CD4-positive, CD25-positive, alpha-beta regulatory T cell (primary cell): Measurements from ENCODE around the gene SLC19A2. TPM values are rescaled to one million over a fixed set of nuclear protein-coding genes. Genes with fewer than 3 reads are reported as not detected.
A peak's percentile ranks its signal among the peaks of the same experiment; 100 is the strongest.

Source experiments
- ATAC-seq, 2 donors: fragments of 150-1000 bp; cut with Tn5 transposase; one replicate each; pipeline ENCODE4 v1.10.0; 2021; ENCODE audit warnings: low read depth in 2 of 2, moderate number of reproducible peaks in 2 of 2, moderate library complexity in 1 of 2
- DNase-seq, 3 donors: peaks; one replicate each; pipeline versions ENCODE4 v3.0.0 to v3.0.0-alpha.2; 2012 to 2022; ENCODE audit warnings: mixed read lengths in 1 of 3
- H3K27ac ChIP-seq: one replicate; pipeline ENCODE4 v1.7.0; 2013; ENCODE audit warnings: mild to moderate bottlenecking, low read length; ENCODE audit not compliant: insufficient read depth, poor library complexity, severe bottlenecking
- H3K27me3 ChIP-seq: one replicate; pipeline ENCODE4 v1.7.0; 2013; ENCODE audit warnings: low read length; ENCODE audit not compliant: control insufficient read depth, insufficient read depth
- H3K36me3 ChIP-seq: one replicate; pipeline ENCODE4 v1.7.0; 2013; ENCODE audit warnings: mild to moderate bottlenecking, low read length, moderate library complexity; ENCODE audit not compliant: control insufficient read depth, insufficient read depth
- H3K4me1 ChIP-seq: 2 replicates; pipeline ENCODE4 v1.7.0; 2013; ENCODE audit warnings: mild to moderate bottlenecking, low read length; ENCODE audit not compliant: insufficient read depth, control insufficient read depth, poor library complexity, severe bottlenecking
- H3K4me3 ChIP-seq: one replicate; pipeline ENCODE4 v1.7.0; 2013; ENCODE audit warnings: low read depth, mild to moderate bottlenecking, low read length, moderate library complexity
- H3K9me3 ChIP-seq, 2 experiments: 1 replicate in 1 of 2; 2 replicates in 1 of 2; pipeline ENCODE4 v1.7.0; 2013; ENCODE audit warnings: low read length in 2 of 2, mild to moderate bottlenecking in 1 of 2, moderate library complexity in 1 of 2; ENCODE audit not compliant: control insufficient read depth in 2 of 2
- H3K27ac Mint-ChIP-seq, 3 donors: one replicate each; pipeline ENCODE4 v1.8.0; 2020 to 2022; ENCODE audit warnings: mild to moderate bottlenecking in 3 of 3, mixed read lengths in 3 of 3, moderate library complexity in 2 of 3
- H3K27me3 Mint-ChIP-seq: one replicate; pipeline ENCODE4 v1.8.0; 2022; ENCODE audit warnings: mild to moderate bottlenecking, mixed read lengths
- H3K36me3 Mint-ChIP-seq: one replicate; pipeline ENCODE4 v1.8.0; 2020; ENCODE audit warnings: mixed read lengths
- H3K4me1 Mint-ChIP-seq, 4 donors: one replicate each; pipeline ENCODE4 v1.8.0; 2020 to 2022; ENCODE audit warnings: mixed read lengths in 4 of 4, mild to moderate bottlenecking in 1 of 4
- H3K4me3 Mint-ChIP-seq, 4 donors: one replicate each; pipeline ENCODE4 v1.8.0; 2020 to 2022; ENCODE audit warnings: mild to moderate bottlenecking in 4 of 4, mixed read lengths in 4 of 4, moderate library complexity in 3 of 4
- H3K9me3 Mint-ChIP-seq, 7 donors: one replicate each; pipeline ENCODE4 v1.8.0; 2020 to 2022; ENCODE audit warnings: mixed read lengths in 7 of 7, mild to moderate bottlenecking in 3 of 7, moderate library complexity in 2 of 7
- polyA plus RNA-seq, 4 donors: library from polyadenylated mRNA; unstranded; fragments of 300-500 nt; fragmentation: Illumina TruSeq; gene quantifications; one replicate each; pipeline ENCODE4 v1.2.3, GENCODE V29; 2021
- total RNA-seq: library from RNA; stranded (reverse); gene quantifications from one replicate; pipeline ENCODE4 v1.2.3, GENCODE V29; 2022

The SLC19A2 gene
- total and polyA plus RNA-seq, 5 donors from 2014 or later = 0.48 to 4.3 (median 0.83) TPM

GRCh38 chr1:169491845-169492281, 6.1 kb upstream of the SLC19A2 start:
- no peaks in the 10 kb centered on the region for H3K36me3 Mint-ChIP-seq
- no peak overlapping the region for H3K4me3 Mint-ChIP-seq
- H3K27me3 Mint-ChIP-seq = peaks cover 5% of the 10 kb centered on the region
- DNase-seq (peak in 1 of 3 donors; percentile 22), ATAC-seq (no peak)
- H3K9me3 Mint-ChIP-seq = no peaks in the 10 kb centered on the region
- no peak overlapping the region for H3K4me3 ChIP-seq
- peaks cover 2% of the 10 kb centered on the region for H3K27me3 ChIP-seq
- no peaks in the 10 kb centered on the region for H3K4me1 ChIP-seq
- no peaks in the 10 kb centered on the region for H3K36me3 ChIP-seq
- no peak overlapping the region for H3K27ac Mint-ChIP-seq
- no peak overlapping the region for H3K27ac ChIP-seq
- peaks cover 3 to 17% (median 11%) of the 10 kb centered on the region in 4 donors for H3K4me1 Mint-ChIP-seq
- H3K9me3 ChIP-seq = no peaks in the 10 kb centered on the region

- Mint-ChIP-seq H3K4me3 (peak overlapping the region in 1 of 4 donors; percentile 47), H3K36me3 (no peaks in the 10 kb centered on the region), H3K27me3 (peaks cover 5% of the 10 kb centered on the region), H3K27ac (no peak overlapping the region), H3K9me3 (no peaks in the 10 kb centered on the region), H3K4me1 (peaks cover 17 to 46% (median 35%) of the 10 kb centered on the region in 4 donors)
- Histone ChIP-seq H3K4me1 (peaks cover 26% of the 10 kb centered on the region), H3K9me3 (no peaks in the 10 kb centered on the region), H3K27me3 (peaks cover 2% of the 10 kb centered on the region), H3K4me3 (no peak overlapping the region), H3K27ac (no peak overlapping the region), H3K36me3 (no peaks in the 10 kb centered on the region)
- ATAC-seq = no peak
- no peak for DNase-seq
These were observed 2.4 kb upstream of the SLC19A2 start for GRCh38 chr1:169488157-169488556.

- Mint-ChIP-seq H3K27ac (no peak overlapping the region), H3K4me1 (peaks cover 16 to 50% (median 37%) of the 10 kb centered on the region in 4 donors), H3K4me3 (peak overlapping the region in 2 of 4 donors; percentile 73 to 95), H3K36me3 (no peaks in the 10 kb centered on the region), H3K27me3 (peaks cover 5% of the 10 kb centered on the region), H3K9me3 (no peaks in the 10 kb centered on the region)
- Histone ChIP-seq H3K27ac (no peak overlapping the region), H3K4me1 (peaks cover 26% of the 10 kb centered on the region), H3K4me3 (no peak overlapping the region), H3K27me3 (peaks cover 2% of the 10 kb centered on the region), H3K36me3 (no peaks in the 10 kb centered on the region), H3K9me3 (no peaks in the 10 kb centered on the region)
- no peak for DNase-seq
- no peak for ATAC-seq
These were observed 1.8 kb upstream of the SLC19A2 start for GRCh38 chr1:169487561-169487960.

GRCh38 chr1:169487133-169487532, 1.4 kb upstream of the SLC19A2 start:
- peak overlapping the region; percentile 95 to 97 (median 96) for H3K4me3 Mint-ChIP-seq
- H3K27ac Mint-ChIP-seq = peak overlapping the region in 1 of 3 donors; percentile 96
- H3K9me3 ChIP-seq = no peaks in the 10 kb centered on the region
- H3K27me3 Mint-ChIP-seq = peaks cover 5% of the 10 kb centered on the region
- DNase-seq = no peak
- H3K27me3 ChIP-seq = no peaks in the 10 kb centered on the region
- H3K4me3 ChIP-seq = peak overlapping the region; percentile 93
- H3K27ac ChIP-seq = no peak overlapping the region
- peaks cover 18 to 54% (median 39%) of the 10 kb centered on the region in 4 donors for H3K4me1 Mint-ChIP-seq
- peaks cover 26% of the 10 kb centered on the region for H3K4me1 ChIP-seq
- no peaks in the 10 kb centered on the region for H3K9me3 Mint-ChIP-seq
- H3K36me3 Mint-ChIP-seq = no peaks in the 10 kb centered on the region
- H3K36me3 ChIP-seq = no peaks in the 10 kb centered on the region
- no peak for ATAC-seq

GRCh38 chr1:169486281-169487051, 722 bp upstream of the SLC19A2 start:
- Mint-ChIP-seq H3K4me3 (peak overlapping the region; percentile 95 to 97 (median 96)), H3K9me3 (no peaks in the 10 kb centered on the region), H3K27ac (peak overlapping the region; percentile 79 to 98 (median 96)), H3K4me1 (peaks cover 18 to 56% (median 39%) of the 10 kb centered on the region in 4 donors), H3K36me3 (no peaks in the 10 kb centered on the region), H3K27me3 (peaks cover 5% of the 10 kb centered on the region)
- Histone ChIP-seq H3K9me3 (no peaks in the 10 kb centered on the region), H3K27ac (peak overlapping the region; percentile 73), H3K27me3 (no peaks in the 10 kb centered on the region), H3K36me3 (no peaks in the 10 kb centered on the region), H3K4me1 (peaks cover 26% of the 10 kb centered on the region), H3K4me3 (peak overlapping the region; percentile 93)
- ATAC-seq (no peak), DNase-seq (no peak)

- Mint-ChIP-seq H3K27me3 (peaks cover 5% of the 10 kb centered on the region), H3K4me3 (peak overlapping the region; percentile 95 to 97 (median 96)), H3K36me3 (no peaks in the 10 kb centered on the region), H3K9me3 (no peaks in the 10 kb centered on the region), H3K4me1 (peaks cover 22 to 61% (median 43%) of the 10 kb centered on the region in 4 donors), H3K27ac (peak overlapping the region; percentile 69 to 98 (median 96))
- Histone ChIP-seq H3K4me3 (peak overlapping the region; percentile 93), H3K4me1 (peaks cover 26% of the 10 kb centered on the region), H3K27ac (peak overlapping the region; percentile 73), H3K9me3 (no peaks in the 10 kb centered on the region), H3K27me3 (no peaks in the 10 kb centered on the region), H3K36me3 (no peaks in the 10 kb centered on the region)
- peak; percentile 8 to 65 (median 35) for DNase-seq
- peak in 1 of 2 donors; percentile 19 for ATAC-seq
These were observed 887 bp downstream of the SLC19A2 start for GRCh38 chr1:169484683-169485430.

GRCh38 chr1:169484101-169484500, 1.6 kb downstream of the SLC19A2 start:
- Mint-ChIP-seq H3K36me3 (no peaks in the 10 kb centered on the region), H3K9me3 (no peaks in the 10 kb centered on the region), H3K27me3 (peaks cover 5% of the 10 kb centered on the region), H3K4me1 (peaks cover 22 to 58% (median 43%) of the 10 kb centered on the region in 4 donors), H3K4me3 (peak overlapping the region; percentile 95 to 97 (median 96)), H3K27ac (peak overlapping the region in 1 of 3 donors; percentile 2)
- no peak overlapping the region for H3K27ac ChIP-seq
- no peak for ATAC-seq
- H3K36me3 ChIP-seq = no peaks in the 10 kb centered on the region
- no peaks in the 10 kb centered on the region for H3K9me3 ChIP-seq
- DNase-seq = no peak
- no peaks in the 10 kb centered on the region for H3K27me3 ChIP-seq
- peak overlapping the region; percentile 93 for H3K4me3 ChIP-seq
- H3K4me1 ChIP-seq = peaks cover 26% of the 10 kb centered on the region
